ENCODE measurements around the gene COL6A2. TPM values are rescaled to one million over a fixed set of nuclear protein-coding genes. Genes with fewer than 3 reads are reported as not detected.

The COL6A2 gene
- total RNA-seq, 1 donor from 2014 or later, result 1,821 TPM

DNA sequence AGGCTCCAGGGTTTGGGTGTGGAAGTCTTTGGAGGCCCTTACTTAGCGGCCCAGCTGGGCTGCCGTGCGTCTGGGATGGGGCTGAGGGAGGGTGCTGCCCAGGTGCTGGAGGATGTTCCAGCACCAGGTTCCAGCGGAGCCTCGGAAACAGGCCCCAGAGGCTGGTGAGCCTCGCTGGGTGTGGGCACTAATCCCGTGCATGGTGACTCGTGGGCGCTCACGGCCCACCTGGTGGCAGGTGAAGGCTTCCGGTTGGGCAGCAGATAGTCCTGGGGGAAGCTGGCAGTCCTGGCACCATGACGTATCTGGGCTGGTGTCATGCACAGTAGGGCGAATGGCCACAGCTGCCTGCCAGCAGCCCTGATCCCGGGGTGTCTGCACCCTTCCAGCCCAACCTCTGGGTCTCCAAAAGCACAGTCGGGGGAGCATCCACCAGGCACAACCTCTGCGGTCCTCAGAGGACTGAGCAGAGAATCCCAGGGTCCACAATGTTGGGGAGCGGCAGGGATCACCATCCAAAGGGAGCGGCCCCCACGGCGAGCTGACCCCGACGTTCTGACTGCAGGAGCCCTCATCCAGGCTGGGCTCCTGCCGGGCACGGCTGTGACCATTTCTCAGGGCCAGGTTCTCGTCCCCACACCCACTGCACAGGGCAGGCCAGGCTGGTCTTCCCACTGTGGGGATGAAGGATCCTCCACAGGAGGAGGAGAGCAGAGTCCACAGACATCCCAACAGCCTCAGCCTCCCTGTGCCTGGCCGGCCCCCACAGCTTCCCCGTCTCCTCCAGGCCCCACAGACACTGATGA, 32.1 kb downstream of the COL6A2 start:
- H3K4me3 Mint-ChIP-seq (ENCODE audit: unreplicated experiment), result no peak overlapping the region
- no peaks in the 10 kb centered on the region for H3K4me1 Mint-ChIP-seq (ENCODE audit: unreplicated experiment)
- H3K36me3 Mint-ChIP-seq (ENCODE audit: unreplicated experiment), result peaks cover 11% of the 10 kb centered on the region
- DNase-seq (ENCODE audit: extremely low spot score, unreplicated experiment), result no peak
- TF ChIP-seq, protein P1, sequence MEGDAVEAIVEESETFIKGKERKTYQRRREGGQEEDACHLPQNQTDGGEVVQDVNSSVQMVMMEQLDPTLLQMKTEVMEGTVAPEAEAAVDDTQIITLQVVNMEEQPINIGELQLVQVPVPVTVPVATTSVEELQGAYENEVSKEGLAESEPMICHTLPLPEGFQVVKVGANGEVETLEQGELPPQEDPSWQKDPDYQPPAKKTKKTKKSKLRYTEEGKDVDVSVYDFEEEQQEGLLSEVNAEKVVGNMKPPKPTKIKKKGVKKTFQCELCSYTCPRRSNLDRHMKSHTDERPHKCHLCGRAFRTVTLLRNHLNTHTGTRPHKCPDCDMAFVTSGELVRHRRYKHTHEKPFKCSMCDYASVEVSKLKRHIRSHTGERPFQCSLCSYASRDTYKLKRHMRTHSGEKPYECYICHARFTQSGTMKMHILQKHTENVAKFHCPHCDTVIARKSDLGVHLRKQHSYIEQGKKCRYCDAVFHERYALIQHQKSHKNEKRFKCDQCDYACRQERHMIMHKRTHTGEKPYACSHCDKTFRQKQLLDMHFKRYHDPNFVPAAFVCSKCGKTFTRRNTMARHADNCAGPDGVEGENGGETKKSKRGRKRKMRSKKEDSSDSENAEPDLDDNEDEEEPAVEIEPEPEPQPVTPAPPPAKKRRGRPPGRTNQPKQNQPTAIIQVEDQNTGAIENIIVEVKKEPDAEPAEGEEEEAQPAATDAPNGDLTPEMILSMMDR (IDR thresholded peaks at IDR 0.05), result no peak
- H3K27ac Mint-ChIP-seq (ENCODE audit: unreplicated experiment), result peak overlapping the region; percentile 23
- H3K9me3 Mint-ChIP-seq (ENCODE audit: unreplicated experiment), result no peaks in the 10 kb centered on the region
- no peaks in the 10 kb centered on the region for H3K27me3 Mint-ChIP-seq (ENCODE audit: unreplicated experiment)

GRCh38 chr21:46130831-46131587, 33.1 kb downstream of the COL6A2 start:
- Mint-ChIP-seq H3K27me3 (ENCODE audit: unreplicated experiment) (no peaks in the 10 kb centered on the region), H3K27ac (ENCODE audit: unreplicated experiment) (peak overlapping the region; percentile 10), H3K36me3 (ENCODE audit: unreplicated experiment) (peaks cover 11% of the 10 kb centered on the region), H3K9me3 (ENCODE audit: unreplicated experiment) (no peaks in the 10 kb centered on the region), H3K4me3 (ENCODE audit: unreplicated experiment) (no peak overlapping the region), H3K4me1 (ENCODE audit: unreplicated experiment) (no peaks in the 10 kb centered on the region)
- TF ChIP-seq, protein P1 (IDR thresholded peaks at IDR 0.05), result no peak
- DNase-seq (ENCODE audit: extremely low spot score, unreplicated experiment), result no peak

- peaks cover 8% of the 10 kb centered on the region for H3K36me3 Mint-ChIP-seq (ENCODE audit: unreplicated experiment)
- H3K4me1 Mint-ChIP-seq (ENCODE audit: unreplicated experiment), result no peaks in the 10 kb centered on the region
- H3K4me3 Mint-ChIP-seq (ENCODE audit: unreplicated experiment), result no peak overlapping the region
- H3K27me3 Mint-ChIP-seq (ENCODE audit: unreplicated experiment), result no peaks in the 10 kb centered on the region
- no peak for DNase-seq (ENCODE audit: extremely low spot score, unreplicated experiment)
- TF ChIP-seq, protein P1 (IDR thresholded peaks at IDR 0.05), result no peak
- H3K9me3 Mint-ChIP-seq (ENCODE audit: unreplicated experiment), result no peaks in the 10 kb centered on the region
- peak overlapping the region; percentile 10 for H3K27ac Mint-ChIP-seq (ENCODE audit: unreplicated experiment)
Observed at GRCh38 chr21:46131588-46131837, 33.6 kb downstream of the COL6A2 start.

DNA sequence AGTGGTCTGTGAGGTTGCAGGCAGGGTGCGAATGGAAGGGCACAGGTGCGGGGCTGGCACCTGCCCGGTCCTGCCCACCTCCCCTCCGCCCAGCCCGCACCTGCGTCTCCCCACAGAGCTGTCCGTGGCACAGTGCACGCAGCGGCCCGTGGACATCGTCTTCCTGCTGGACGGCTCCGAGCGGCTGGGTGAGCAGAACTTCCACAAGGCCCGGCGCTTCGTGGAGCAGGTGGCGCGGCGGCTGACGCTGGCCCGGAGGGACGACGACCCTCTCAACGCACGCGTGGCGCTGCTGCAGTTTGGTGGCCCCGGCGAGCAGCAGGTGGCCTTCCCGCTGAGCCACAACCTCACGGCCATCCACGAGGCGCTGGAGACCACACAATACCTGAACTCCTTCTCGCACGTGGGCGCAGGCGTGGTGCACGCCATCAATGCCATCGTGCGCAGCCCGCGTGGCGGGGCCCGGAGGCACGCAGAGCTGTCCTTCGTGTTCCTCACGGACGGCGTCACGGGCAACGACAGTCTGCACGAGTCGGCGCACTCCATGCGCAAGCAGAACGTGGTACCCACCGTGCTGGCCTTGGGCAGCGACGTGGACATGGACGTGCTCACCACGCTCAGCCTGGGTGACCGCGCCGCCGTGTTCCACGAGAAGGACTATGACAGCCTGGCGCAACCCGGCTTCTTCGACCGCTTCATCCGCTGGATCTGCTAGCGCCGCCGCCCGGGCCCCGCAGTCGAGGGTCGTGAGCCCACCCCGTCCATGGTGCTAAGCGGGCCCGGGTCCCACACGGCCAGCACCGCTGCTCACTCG, 34.1 kb downstream of the COL6A2 start:
- TF ChIP-seq, protein P1 (IDR thresholded peaks at IDR 0.05), result no peak
- H3K4me3 Mint-ChIP-seq (ENCODE audit: unreplicated experiment), result no peak overlapping the region
- H3K36me3 Mint-ChIP-seq (ENCODE audit: unreplicated experiment), result peaks cover 8% of the 10 kb centered on the region

More for the DNA sequence above, 34.1 kb downstream of the COL6A2 start:
- no peaks in the 10 kb centered on the region for H3K4me1 Mint-ChIP-seq (ENCODE audit: unreplicated experiment)
- no peak overlapping the region for H3K27ac Mint-ChIP-seq (ENCODE audit: unreplicated experiment)
- H3K27me3 Mint-ChIP-seq (ENCODE audit: unreplicated experiment), result no peaks in the 10 kb centered on the region
- no peaks in the 10 kb centered on the region for H3K9me3 Mint-ChIP-seq (ENCODE audit: unreplicated experiment)
- DNase-seq (ENCODE audit: extremely low spot score, unreplicated experiment), result no peak
